Osteoblast (primary cell): ENCODE measurements around the gene CPHXL2. TPM values are rescaled to one million over a fixed set of nuclear protein-coding genes. Genes with fewer than 3 reads are reported as not detected.

Experiments
- DNase-seq: peaks from one replicate; pipeline ENCODE4 v3.0.0; 2011; ENCODE audit warnings: low spot score, mixed read lengths; ENCODE audit not compliant: insufficient read length; ENCODE audit errors: missing footprints
- H2AFZ ChIP-seq: 2 replicates; pipeline ENCODE4 v1.6.0; 2011; ENCODE audit warnings: mild to moderate bottlenecking, low read length
- H3K27ac ChIP-seq: 2 replicates; pipeline ENCODE4 v1.5.1; 2011; ENCODE audit warnings: mild to moderate bottlenecking, low read depth, low read length, moderate library complexity
- H3K27me3 ChIP-seq: 2 replicates; pipeline ENCODE4 v1.6.0; 2012; ENCODE audit warnings: mild to moderate bottlenecking, control low read depth, inconsistent platforms, low read length, moderate library complexity; ENCODE audit not compliant: insufficient read depth
- H3K36me3 ChIP-seq: 2 replicates; pipeline ENCODE4 v1.5.1; 2011; ENCODE audit warnings: mild to moderate bottlenecking, low read length, control low read depth, moderate library complexity; ENCODE audit not compliant: insufficient read depth
- H3K4me1 ChIP-seq: 2 replicates; pipeline ENCODE4 v1.5.1; 2011; ENCODE audit warnings: mild to moderate bottlenecking, low read length, control low read depth, moderate library complexity; ENCODE audit not compliant: insufficient read depth
- H3K4me2 ChIP-seq: 2 replicates; pipeline ENCODE4 v1.6.0; 2011; ENCODE audit warnings: mild to moderate bottlenecking, low read length; ENCODE audit not compliant: insufficient read depth
- H3K4me3 ChIP-seq: fragments of 200-600 bp; sonication (generic); 3 replicates; pipeline ENCODE4 v1.5.1; 2012; ENCODE audit warnings: mild to moderate bottlenecking, low read length, inconsistent platforms; ENCODE audit not compliant: insufficient read depth
- H3K79me2 ChIP-seq: 2 replicates; pipeline ENCODE4 v1.6.0; 2012; ENCODE audit warnings: mild to moderate bottlenecking, low read length, control low read depth, inconsistent platforms; ENCODE audit not compliant: insufficient read depth
- H3K9me3 ChIP-seq: 2 replicates; pipeline ENCODE4 v1.5.1; 2011; ENCODE audit warnings: low read depth, low read length, control low read depth
- H4K20me1 ChIP-seq: 2 replicates; pipeline ENCODE4 v1.6.0; 2012; ENCODE audit warnings: mild to moderate bottlenecking, low read length, control low read depth; ENCODE audit not compliant: insufficient read depth
- total RNA-seq: library from RNA; depleted of rRNA; stranded (reverse); fragments of >200 nt; gene quantifications from 2 replicates; pipeline ENCODE4 v1.2.3, GENCODE V29; 2012
- TF ChIP-seq, protein P1 (sequence below): IDR thresholded peaks from 2 replicates; pipeline ENCODE4 v1.5.1; 2011; ENCODE audit warnings: mild to moderate bottlenecking, low read depth, low read length, moderate library complexity; ENCODE audit errors: extremely low read depth

The CPHXL2 gene
- total RNA-seq, 1 donor = not detected

DNA sequence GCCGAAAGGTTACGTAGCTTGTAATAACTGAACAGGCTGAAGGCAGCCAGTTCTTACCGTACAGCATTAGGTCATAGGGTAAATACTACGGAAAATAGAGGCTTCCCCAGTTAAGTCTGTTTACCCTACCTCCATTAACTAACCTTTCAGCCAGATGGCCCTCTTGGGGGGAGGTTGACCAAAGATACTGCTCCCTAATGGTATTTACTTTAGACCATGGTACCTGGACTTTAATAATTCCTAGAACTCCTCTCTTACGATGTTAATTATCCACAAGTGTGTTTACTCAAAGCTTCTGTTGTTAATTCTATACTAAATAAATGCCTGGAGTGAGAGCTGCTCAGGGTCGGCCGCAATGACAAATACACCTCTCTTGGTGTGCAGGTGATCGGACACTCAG, 44.0 kb downstream of the CPHXL2 start:
- H3K27ac ChIP-seq = no peak overlapping the region
- peaks cover 93% of the 10 kb centered on the region for H3K36me3 ChIP-seq
- H2AFZ ChIP-seq = no peak overlapping the region
- no peaks in the 10 kb centered on the region for H4K20me1 ChIP-seq
- H3K79me2 ChIP-seq = peaks cover 3% of the 10 kb centered on the region
- H3K27me3 ChIP-seq = no peaks in the 10 kb centered on the region
- no peaks in the 10 kb centered on the region for H3K4me1 ChIP-seq
- no peak for DNase-seq
- H3K4me2 ChIP-seq = no peak overlapping the region
- H3K4me3 ChIP-seq = no peak overlapping the region
- H3K9me3 ChIP-seq = no peaks in the 10 kb centered on the region
- TF ChIP-seq, protein P1, sequence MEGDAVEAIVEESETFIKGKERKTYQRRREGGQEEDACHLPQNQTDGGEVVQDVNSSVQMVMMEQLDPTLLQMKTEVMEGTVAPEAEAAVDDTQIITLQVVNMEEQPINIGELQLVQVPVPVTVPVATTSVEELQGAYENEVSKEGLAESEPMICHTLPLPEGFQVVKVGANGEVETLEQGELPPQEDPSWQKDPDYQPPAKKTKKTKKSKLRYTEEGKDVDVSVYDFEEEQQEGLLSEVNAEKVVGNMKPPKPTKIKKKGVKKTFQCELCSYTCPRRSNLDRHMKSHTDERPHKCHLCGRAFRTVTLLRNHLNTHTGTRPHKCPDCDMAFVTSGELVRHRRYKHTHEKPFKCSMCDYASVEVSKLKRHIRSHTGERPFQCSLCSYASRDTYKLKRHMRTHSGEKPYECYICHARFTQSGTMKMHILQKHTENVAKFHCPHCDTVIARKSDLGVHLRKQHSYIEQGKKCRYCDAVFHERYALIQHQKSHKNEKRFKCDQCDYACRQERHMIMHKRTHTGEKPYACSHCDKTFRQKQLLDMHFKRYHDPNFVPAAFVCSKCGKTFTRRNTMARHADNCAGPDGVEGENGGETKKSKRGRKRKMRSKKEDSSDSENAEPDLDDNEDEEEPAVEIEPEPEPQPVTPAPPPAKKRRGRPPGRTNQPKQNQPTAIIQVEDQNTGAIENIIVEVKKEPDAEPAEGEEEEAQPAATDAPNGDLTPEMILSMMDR = no peak

DNA sequence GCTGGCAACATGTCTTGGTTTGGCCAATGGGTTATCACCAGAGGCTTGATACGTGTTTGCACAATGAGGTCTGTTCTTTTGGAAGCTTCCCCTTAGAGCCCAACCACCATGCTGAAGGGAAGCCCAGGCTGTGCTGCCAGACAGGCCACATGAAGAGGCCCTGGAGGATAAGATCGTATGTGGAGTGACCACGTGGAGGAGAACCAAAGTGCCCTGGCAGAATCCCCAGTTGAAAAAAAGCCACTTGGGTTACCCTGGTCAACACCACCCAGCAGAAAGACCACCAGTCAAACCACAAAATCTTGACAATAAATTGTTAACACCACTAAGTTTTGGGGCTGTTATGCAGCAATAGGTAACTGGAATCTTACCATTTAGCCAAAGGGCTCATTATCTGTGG, 46.8 kb downstream of the CPHXL2 start:
- no peak overlapping the region for H2AFZ ChIP-seq
- no peaks in the 10 kb centered on the region for H4K20me1 ChIP-seq
- DNase-seq = no peak
- H3K4me2 ChIP-seq = no peak overlapping the region
- H3K9me3 ChIP-seq = no peaks in the 10 kb centered on the region
- H3K36me3 ChIP-seq = peaks cover 90% of the 10 kb centered on the region
- no peak overlapping the region for H3K27ac ChIP-seq
- H3K4me3 ChIP-seq = no peak overlapping the region
- peaks cover 5% of the 10 kb centered on the region for H3K4me1 ChIP-seq
- TF ChIP-seq, protein P1 = no peak
- no peaks in the 10 kb centered on the region for H3K79me2 ChIP-seq
- H3K27me3 ChIP-seq = no peaks in the 10 kb centered on the region

- H3K27ac ChIP-seq = no peak overlapping the region
- H3K9me3 ChIP-seq = no peaks in the 10 kb centered on the region
- TF ChIP-seq, protein P1 = no peak
- no peaks in the 10 kb centered on the region for H3K27me3 ChIP-seq
- H2AFZ ChIP-seq = no peak overlapping the region
- H3K4me2 ChIP-seq = no peak overlapping the region
- no peaks in the 10 kb centered on the region for H4K20me1 ChIP-seq
- peaks cover 5% of the 10 kb centered on the region for H3K4me1 ChIP-seq
- no peak overlapping the region for H3K4me3 ChIP-seq
- peaks cover 81% of the 10 kb centered on the region for H3K36me3 ChIP-seq
- H3K79me2 ChIP-seq = no peaks in the 10 kb centered on the region
- no peak for DNase-seq
Observed at GRCh38 chr16:75629132-75629531, 47.7 kb downstream of the CPHXL2 start.

DNA sequence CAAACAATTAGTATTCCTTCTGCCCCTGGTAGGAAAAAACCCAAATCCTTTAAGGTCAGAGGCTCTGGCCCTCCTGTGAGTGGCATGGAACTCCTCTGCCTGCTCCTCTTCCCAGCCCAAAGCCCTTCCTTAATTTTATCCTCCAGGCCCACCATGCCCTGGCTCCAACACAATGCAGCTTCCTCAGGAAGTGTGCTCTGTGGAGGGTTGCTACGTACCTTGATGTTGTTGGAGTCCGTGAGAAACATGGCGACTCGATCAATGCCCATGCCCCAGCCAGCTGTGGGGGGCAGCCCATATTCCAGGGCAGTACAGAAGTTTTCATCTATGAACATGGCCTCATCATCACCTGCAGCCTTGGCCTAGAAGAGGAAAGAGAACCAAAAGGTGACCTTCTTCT, 48.5 kb downstream of the CPHXL2 start:
- Histone ChIP-seq H3K27ac (no peak overlapping the region), H4K20me1 (no peaks in the 10 kb centered on the region), H3K27me3 (no peaks in the 10 kb centered on the region), H2AFZ (no peak overlapping the region), H3K4me2 (no peak overlapping the region), H3K9me3 (no peaks in the 10 kb centered on the region), H3K79me2 (no peaks in the 10 kb centered on the region), H3K4me1 (peaks cover 5% of the 10 kb centered on the region), H3K36me3 (peaks cover 73% of the 10 kb centered on the region), H3K4me3 (no peak overlapping the region)
- TF ChIP-seq, protein P1 = no peak
- no peak for DNase-seq
